GM12801 (cell line): ENCODE results near the gene MRTO4.

Source experiments
- TF ChIP-seq, protein P1 (sequence below): IDR thresholded peaks from one replicate; pipeline ENCODE4 v1.5.1; 2011; ENCODE audit warnings: control low read depth; ENCODE audit not compliant: insufficient read length; ENCODE audit errors: extremely low read depth

Gene MRTO4

DNA sequence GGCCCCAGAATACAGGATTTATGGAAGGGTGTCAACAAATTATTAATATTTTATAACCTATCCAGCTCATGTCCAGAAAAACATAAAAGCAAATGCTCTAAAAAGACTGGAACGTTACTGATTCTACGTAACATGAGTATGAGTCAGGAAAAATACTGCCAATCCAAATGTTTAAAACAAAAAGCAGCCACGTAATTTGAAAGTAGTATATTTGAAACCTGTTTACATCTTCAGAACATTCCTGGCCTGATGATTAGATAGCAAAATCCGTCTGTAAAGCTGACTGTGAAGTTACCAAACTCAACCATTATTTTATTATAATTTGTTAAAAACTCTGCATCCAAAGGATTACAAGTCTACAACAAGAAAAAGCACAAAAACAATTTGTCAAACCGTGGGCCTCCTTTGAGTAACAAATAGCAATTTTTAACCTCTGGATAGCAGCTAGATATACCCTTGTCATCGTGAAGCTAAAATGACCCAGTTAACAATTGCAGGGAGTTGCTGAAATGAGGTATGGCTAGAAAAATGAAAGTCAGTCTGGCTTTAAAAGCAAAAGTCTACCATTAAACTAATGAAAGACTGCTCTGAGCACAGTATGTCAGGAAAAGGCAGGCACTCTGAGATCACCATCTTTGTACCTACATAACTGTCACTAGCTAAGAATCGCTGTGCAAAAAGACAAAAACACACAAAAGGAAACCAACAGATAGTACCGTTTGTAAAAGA is 42.7 kb upstream of the MRTO4 start:
- TF ChIP-seq, protein P1, sequence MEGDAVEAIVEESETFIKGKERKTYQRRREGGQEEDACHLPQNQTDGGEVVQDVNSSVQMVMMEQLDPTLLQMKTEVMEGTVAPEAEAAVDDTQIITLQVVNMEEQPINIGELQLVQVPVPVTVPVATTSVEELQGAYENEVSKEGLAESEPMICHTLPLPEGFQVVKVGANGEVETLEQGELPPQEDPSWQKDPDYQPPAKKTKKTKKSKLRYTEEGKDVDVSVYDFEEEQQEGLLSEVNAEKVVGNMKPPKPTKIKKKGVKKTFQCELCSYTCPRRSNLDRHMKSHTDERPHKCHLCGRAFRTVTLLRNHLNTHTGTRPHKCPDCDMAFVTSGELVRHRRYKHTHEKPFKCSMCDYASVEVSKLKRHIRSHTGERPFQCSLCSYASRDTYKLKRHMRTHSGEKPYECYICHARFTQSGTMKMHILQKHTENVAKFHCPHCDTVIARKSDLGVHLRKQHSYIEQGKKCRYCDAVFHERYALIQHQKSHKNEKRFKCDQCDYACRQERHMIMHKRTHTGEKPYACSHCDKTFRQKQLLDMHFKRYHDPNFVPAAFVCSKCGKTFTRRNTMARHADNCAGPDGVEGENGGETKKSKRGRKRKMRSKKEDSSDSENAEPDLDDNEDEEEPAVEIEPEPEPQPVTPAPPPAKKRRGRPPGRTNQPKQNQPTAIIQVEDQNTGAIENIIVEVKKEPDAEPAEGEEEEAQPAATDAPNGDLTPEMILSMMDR = no peak

DNA sequence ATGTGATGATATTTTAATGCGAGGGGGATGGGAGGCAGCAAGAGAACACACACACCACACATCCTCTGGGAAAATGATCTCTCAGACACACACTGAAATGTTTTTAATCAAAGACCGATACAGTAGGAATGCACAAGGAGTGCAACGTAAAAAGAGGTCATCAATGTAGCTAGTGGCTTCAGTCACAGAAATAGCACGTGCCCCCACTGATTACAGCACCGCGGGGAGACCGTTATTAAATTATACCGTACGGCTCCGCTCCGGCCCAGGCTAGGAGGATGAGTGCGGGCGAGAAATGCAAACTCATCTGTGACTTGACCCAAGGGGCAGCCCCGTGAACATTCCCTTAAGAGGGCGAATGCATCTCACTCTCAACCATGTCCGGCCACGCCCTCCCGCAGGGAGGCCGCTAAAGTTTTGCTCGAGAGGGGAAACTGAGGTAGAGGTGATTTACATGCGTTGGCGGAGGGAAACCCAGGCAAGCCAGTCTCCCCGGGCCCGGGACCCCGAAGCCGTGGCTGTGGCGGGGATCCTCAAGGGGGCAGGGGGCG is 42.1 kb upstream of the MRTO4 start:
- TF ChIP-seq, protein P1 = no peak

DNA sequence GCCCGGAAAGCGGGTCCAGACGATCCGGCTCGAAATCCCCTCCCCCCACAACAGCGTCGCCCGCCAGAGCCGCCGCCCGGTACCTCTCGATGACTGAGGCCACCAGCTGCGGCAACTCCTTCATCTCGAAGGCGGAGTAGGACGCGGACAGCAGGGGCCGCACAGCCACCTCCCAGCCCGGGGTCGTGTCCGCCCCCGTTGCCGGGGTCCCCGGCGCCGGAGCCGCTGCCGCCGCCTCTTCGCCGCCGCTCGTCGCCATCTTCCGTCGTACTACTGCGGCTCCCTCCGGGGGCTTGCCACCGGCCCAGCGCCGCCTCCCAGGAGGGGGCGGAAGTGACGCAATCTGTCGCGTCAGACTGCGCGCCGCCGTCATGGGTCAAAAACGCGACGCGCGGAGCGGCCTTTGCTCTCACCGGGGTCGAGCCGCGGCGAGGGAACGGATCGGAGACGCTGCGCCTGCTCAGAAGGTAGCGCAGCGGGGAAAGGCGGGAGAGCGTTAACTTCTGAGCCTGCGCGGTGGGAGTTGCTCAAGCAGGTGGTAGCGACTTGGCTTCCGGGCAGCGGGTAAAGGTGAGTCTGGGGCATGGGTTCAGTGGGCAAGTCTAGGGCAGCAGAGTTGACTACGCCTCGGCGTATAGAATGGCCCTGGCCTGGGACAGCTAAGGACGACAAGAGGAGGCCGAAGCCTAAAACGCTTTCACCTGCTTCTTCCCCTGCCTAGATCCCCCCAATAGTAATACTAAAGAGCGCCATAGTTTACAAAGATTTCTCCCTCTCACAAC is 41.4 kb upstream of the MRTO4 start, which contains the start of gene UBR4:
Gene UBR4 (minus strand): TSS at position 277 of the 782 bp plus-strand sequence. CDS start 18 bp downstream, at position 259.
- TF ChIP-seq, protein P1 = no peak

DNA sequence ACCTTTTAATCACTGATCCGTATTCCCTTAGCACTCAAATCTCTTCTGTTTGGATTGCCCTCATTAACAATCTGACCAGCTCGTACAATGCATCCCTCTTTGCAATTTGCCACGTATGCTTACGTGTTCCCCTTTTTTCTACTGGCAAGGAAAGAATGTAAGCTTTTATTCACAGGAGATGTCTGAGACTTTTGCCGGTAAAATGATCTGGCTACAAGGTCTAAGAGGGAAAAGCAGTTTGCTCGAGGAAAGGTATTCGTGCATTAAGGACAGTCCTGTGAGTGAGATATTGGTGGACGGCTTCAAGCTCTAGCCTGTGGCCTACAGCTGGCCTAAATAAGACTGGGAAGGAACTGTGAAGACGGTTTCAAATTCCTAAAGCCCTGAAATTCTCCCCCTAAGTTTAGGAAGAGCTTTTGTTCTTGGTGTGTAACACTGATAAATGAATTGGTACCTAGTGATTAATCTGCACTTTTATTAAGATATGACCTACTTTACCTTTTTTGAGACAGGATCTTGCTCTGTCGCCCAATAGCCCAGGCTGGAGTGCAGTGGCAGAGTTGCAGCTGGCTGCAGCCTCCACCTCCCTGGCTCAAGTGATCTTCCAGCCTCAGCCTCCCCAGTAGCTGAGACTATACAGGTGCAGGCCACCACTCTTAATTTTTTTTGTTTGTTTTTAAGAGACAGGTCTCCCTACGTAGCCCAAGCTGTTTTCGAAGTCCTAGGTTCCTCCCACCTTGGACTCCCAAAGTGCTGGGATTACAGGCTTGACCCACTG is 40.6 kb upstream of the MRTO4 start:
- TF ChIP-seq, protein P1 = no peak

DNA sequence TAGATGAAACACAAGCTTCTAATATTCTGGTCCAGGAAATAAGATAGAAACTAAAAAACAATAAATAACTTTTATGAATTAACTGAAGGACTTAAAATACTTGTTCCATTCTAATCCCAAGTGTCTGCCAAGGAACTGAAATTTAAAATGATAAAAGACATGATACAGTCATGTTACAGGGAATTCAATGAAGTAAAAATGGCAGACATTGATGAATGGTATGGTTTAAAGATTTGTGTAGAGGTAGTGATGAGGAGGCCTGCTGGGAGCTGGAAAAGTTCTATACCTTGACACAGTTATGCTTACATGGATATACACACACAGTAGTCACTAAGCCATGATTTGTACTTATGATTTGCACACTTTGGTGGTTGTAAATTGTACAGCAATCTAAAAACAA is 39.4 kb upstream of the MRTO4 start:
- TF ChIP-seq, protein P1 = no peak

DNA sequence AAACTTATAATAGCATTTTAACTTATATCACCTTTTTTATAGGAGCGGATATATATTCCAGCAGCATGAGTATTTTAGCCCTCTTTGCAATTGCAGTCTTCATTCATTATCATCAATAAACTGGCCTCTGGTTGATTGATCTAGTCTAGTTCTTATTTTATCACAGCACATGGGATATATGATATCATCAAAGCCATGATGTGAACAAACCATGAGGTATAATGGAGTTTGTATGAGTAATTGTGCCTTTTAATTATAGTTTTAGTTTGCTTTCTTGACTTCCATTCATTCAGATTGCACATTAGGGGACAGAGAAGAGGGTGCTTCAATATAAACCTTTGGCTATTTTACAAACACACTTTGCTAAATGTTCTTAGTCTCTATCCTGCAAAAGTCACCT is 38.0 kb upstream of the MRTO4 start:
- TF ChIP-seq, protein P1 = no peak

DNA sequence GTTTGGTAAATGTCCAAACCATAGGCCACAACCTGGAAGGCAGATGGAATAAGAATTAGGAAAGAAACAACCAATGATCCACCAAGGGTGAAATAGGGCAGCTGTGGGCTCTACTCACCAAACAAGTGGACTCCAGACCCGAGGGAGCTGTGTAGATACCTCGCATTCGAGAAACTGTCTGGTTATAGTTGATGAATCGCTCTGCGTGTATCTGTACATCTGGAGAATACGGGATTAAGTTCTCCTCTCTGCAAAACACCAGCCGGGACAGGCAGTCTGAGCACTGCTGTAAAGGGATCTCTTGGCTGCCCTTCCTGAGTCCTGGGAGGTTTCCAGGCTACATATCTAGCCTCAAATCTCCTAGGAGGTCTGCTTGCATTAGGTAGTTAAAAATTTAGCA is 32.2 kb upstream of the MRTO4 start:
- TF ChIP-seq, protein P1 = no peak
